GM12892 (cell line): ENCODE results near the gene MYOT.
"Not testable (repeated sequence)": the region's sequence is repeated elsewhere in the genome, so short reads cannot be mapped to it uniquely, and the experiment has no call there.

Experiments
- DNase-seq: peaks from one replicate; pipeline ENCODE4 v3.0.0; 2011; ENCODE audit not compliant: insufficient read length
- FAIRE-seq: peaks from 2 replicates; lab custom pipeline; 2011; peaks lifted over from hg19 to GRCh38; lab: Jason Lieb, UNC
- POLR2A ChIP-seq: IDR thresholded peaks from 2 replicates; pipeline ENCODE4 v1.6.1; 2011; ENCODE audit warnings: low read depth, low read length, control low read depth
- POLR2AphosphoS5 ChIP-seq: IDR thresholded peaks from 2 replicates; pipeline ENCODE4 v1.6.1; 2011; ENCODE audit warnings: low read depth, low read length, control low read depth
- TAF1 ChIP-seq: IDR thresholded peaks from 2 replicates; pipeline ENCODE4 v1.6.1; 2011; ENCODE audit warnings: low read depth, mild to moderate bottlenecking, control low read depth, low read length, borderline replicate concordance

The MYOT gene

DNA sequence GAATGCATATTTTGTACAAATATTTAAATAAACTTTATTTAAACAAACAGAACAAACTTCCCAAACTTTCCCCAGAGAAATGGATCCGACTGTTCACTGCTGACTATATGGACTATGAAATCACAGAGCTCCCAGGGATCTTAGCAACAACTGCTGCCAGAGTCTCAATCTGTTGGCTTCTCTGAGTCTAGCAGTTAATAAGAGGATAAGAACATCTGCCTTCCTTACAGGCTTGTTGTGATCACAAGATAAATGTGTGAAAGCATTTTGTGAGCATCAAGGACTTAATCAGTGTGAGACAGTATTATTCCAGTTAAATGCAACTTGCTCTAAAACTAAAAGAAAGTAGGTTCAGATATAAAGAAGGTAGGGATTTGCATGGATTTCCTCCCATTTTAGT, 31.4 kb upstream of the MYOT start:
- no peak for FAIRE-seq
- DNase-seq = no peak
- TF ChIP-seq POLR2A = no peak
- TF ChIP-seq POLR2AphosphoS5 = no peak
- TF ChIP-seq TAF1 = no peak

- no peak for DNase-seq
- no peak for TF ChIP-seq POLR2AphosphoS5
- no peak for TF ChIP-seq TAF1
- TF ChIP-seq POLR2A = no peak
- peak; percentile 48 for FAIRE-seq
Observed at GRCh38 chr5:137836997-137837396, 30.7 kb upstream of the MYOT start.

GRCh38 chr5:137837491-137838394, 29.9 kb upstream of the MYOT start:
- FAIRE-seq (no peak), DNase-seq (no peak)
- TF ChIP-seq POLR2AphosphoS5 = no peak
- TF ChIP-seq TAF1 = no peak
- TF ChIP-seq POLR2A = no peak

GRCh38 chr5:137838976-137839375, 28.7 kb upstream of the MYOT start:
- DNase-seq (no peak), FAIRE-seq (no peak)
- no peak for TF ChIP-seq POLR2A
- TF ChIP-seq TAF1 = no peak
- no peak for TF ChIP-seq POLR2AphosphoS5

GRCh38 chr5:137842296-137842695, 25.4 kb upstream of the MYOT start:
- TF ChIP-seq POLR2AphosphoS5 = no peak
- no peak for TF ChIP-seq POLR2A
- TF ChIP-seq TAF1 = no peak
- FAIRE-seq = no peak
- DNase-seq = no peak

DNA sequence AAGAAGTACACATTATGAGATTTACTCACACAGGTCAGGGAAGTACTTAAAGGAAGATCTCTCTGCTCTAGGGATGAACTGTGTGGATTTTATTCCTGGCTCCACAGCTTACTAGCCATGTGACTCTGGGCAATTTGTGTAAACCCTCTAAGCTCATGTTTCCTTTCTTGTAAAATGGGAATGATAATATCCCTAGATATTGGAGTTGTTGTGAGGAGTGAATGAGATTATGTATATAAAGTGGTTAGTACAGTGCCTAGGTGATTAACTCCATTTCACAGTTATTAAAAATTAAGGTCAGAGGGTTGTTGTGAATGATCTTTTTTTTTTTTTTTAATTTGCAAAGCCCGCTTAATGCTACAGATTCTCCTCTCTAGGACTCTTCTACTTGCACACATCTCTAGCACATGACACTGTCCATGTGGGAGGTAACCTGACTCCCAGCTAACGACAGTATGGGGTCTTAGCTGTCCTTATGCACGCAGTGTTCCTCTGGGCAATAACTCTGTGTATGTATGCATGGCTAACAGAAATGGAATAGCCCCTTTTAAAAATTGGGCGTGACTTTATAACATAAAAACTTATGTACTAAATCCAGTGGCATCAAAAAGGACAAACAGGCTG, 23.9 kb upstream of the MYOT start:
- DNase-seq (no peak), FAIRE-seq (no peak)
- TF ChIP-seq TAF1 = no peak
- TF ChIP-seq POLR2A = no peak
- no peak for TF ChIP-seq POLR2AphosphoS5

GRCh38 chr5:137845472-137845871, 22.2 kb upstream of the MYOT start:
- DNase-seq = no peak

DNA sequence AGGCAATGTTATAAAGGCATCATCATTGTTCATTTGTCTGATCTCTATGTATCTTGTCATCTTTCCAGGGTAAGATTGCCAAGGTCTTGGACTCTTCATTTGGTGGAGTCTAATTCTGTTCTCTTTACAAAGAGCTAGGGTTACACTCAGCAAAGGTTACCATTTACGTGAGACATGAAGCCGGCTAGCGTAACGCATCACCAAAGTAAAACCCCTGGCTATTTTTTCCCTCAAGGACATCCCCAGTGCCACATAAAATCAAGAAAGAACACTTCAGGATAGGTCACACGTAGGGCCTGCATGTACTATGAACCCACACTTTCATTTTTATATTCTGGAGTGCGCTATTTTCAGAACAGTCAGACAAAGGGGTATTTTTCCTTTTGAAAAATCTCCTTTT, 20.0 kb upstream of the MYOT start:
- FAIRE-seq (peak; percentile 85), DNase-seq (no peak)
- TF ChIP-seq POLR2A = no peak
- no peak for TF ChIP-seq TAF1
- no peak for TF ChIP-seq POLR2AphosphoS5

More at GRCh38 chr5:137845472-137845871, 22.2 kb upstream of the MYOT start:
- TF ChIP-seq TAF1 (no peak), POLR2AphosphoS5 (no peak), POLR2A (no peak)
- FAIRE-seq = no peak

- not testable (repeated sequence) for FAIRE-seq, DNase-seq
Observed at GRCh38 chr5:137853165-137853564, 14.5 kb upstream of the MYOT start.

DNA sequence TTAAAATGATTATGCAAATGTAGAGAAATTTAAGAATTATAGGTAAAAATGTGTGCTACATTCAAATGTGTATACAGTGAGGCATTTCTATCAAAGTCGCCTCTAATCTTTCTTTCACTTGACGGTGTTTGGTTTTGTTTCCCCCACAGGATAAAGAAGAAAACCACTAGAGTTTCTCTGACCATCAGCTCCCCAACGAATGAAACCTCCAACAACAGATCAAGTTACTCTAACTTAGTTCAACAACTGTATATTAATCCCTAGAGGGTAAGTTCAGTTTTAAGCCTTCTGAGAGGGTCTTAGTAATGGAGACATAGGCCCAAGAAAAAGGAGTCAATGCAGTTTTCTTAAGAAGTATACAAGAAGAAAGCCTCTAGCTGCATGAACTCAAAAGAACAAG, 11.5 kb upstream of the MYOT start:
- no peak for TF ChIP-seq TAF1
- no peak for TF ChIP-seq POLR2AphosphoS5
- no peak for TF ChIP-seq POLR2A
- DNase-seq (no peak), FAIRE-seq (no peak)

DNA sequence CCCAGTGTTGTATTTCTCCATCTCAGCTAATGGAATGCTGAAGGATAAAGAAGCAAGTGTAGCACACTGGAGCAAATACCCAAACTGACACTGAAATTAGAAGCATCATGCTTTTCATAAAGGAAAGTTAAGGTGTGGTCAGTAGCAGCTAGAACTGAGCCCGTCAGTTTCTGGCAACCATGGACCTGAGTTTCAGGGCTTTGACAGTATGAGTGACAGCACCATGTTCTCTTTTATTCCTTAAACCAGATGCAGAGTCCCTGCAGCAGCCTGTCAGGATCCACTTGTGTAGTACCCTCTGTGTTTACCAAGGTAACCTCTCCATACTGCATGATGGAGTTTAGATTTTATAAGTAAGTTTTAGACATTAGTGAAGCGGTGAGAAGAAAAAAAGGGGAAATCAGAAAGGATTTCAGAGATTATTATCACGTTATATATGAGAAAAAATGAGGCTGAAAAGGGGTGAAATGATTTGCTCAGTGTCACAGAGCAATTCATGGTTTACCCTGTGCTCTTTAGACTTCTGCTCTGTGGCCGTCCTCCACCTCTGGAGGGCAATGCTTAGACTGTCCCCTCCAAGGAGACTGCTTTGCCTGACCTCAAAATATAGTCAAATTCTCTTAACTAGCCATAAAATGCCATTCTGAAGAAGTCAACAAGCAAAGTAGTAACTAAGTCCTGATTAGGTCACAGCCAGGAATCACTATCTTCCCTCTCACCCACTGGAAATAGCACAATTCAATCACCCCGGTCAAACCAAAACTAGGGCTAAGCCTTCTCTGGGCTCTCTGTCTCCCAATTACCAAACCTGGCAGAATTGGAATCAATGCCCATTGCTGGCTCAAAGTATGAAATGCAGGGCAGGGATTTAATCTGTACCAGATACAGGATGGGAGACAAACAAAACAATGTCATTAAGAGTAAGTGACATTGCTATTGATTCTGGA, 10.5 kb upstream of the MYOT start:
- FAIRE-seq (peak; percentile 90), DNase-seq (no peak)
- TF ChIP-seq POLR2A = no peak
- TF ChIP-seq POLR2AphosphoS5 = no peak
- no peak for TF ChIP-seq TAF1
